GM12878 (cell line): ENCODE results near the gene THBS3. TPM values are rescaled to one million over a fixed set of nuclear protein-coding genes. Genes with fewer than 3 reads are reported as not detected.

Experiments used
- CTCF ChIP-seq, 3 experiments: IDR thresholded peaks in 2 of 3; conservative IDR thresholded peaks in 1 of 3; 2 replicates each; pipeline ENCODE4 v1.5.1; 2011; ENCODE audit warnings: low read depth in 3 of 3, low read length in 3 of 3, mild to moderate bottlenecking in 3 of 3, control low read depth in 2 of 3, moderate library complexity in 2 of 3, inconsistent platforms in 1 of 3, mixed read lengths in 1 of 3; ENCODE audit not compliant: control insufficient read depth in 2 of 3, insufficient read depth in 1 of 3; ENCODE audit errors: extremely low read depth in 1 of 3
- FOXM1 ChIP-seq: IDR thresholded peaks from 2 replicates; pipeline ENCODE4 v1.6.1; 2012; ENCODE audit warnings: low read depth, mild to moderate bottlenecking, inconsistent platforms, low read length, moderate library complexity
- HSF1 ChIP-seq: fragments of 150-350 bp; IDR thresholded peaks from 2 replicates; pipeline ENCODE4 v1.6.1; 2014; ENCODE audit warnings: mild to moderate bottlenecking, low read depth, low read length
- IRF4 ChIP-seq: IDR thresholded peaks from 2 replicates; pipeline ENCODE4 v1.6.1; 2011; ENCODE audit warnings: low read depth, low read length
- KDM1A ChIP-seq: fragments of 200-600 bp; sonication (generic); IDR thresholded peaks from 2 replicates; pipeline ENCODE4 v1.6.1; 2016; ENCODE audit warnings: borderline replicate concordance
- KLF5 ChIP-seq: fragments of 450-650 bp; IDR thresholded peaks from 2 replicates; pipeline ENCODE4 v1.6.1; 2014; ENCODE audit warnings: mild to moderate bottlenecking; ENCODE audit not compliant: partially characterized antibody
- LARP7 ChIP-seq: fragments of 450-650 bp; IDR thresholded peaks from 2 replicates; pipeline ENCODE4 v1.6.1; 2017; ENCODE audit warnings: mild to moderate bottlenecking
- POLR2AphosphoS2 ChIP-seq: IDR thresholded peaks from 2 replicates; pipeline ENCODE4 v1.6.1; 2011; ENCODE audit warnings: low read depth, mild to moderate bottlenecking, low read length, improper control_type of control experiment, moderate library complexity
- RAD21 ChIP-seq: IDR thresholded peaks from 2 replicates; pipeline ENCODE4 v1.6.1; 2011; ENCODE audit warnings: mild to moderate bottlenecking, low read depth, low read length, moderate library complexity; ENCODE audit not compliant: insufficient read depth
- RB1 ChIP-seq: fragments of 450-650 bp; formaldehyde crosslinking; IDR thresholded peaks from 2 replicates; pipeline ENCODE4 v1.6.1; 2017; ENCODE audit warnings: mild to moderate bottlenecking, borderline replicate concordance
- SMAD5 ChIP-seq: IDR thresholded peaks from 2 replicates; pipeline ENCODE4 v1.6.1; 2016; ENCODE audit warnings: antibody characterized with exemption, low read depth
- SMARCA5 ChIP-seq: fragments of 450-650 bp; IDR thresholded peaks from 2 replicates; pipeline ENCODE4 v1.6.1; 2017; ENCODE audit warnings: mild to moderate bottlenecking
- TCF12 ChIP-seq: IDR thresholded peaks from 2 replicates; pipeline ENCODE4 v1.6.1; 2011; ENCODE audit warnings: low read depth, mild to moderate bottlenecking, low read length
- TCF3 ChIP-seq: IDR thresholded peaks from 2 replicates; pipeline ENCODE4 v1.6.1; 2012; ENCODE audit warnings: low read depth, mild to moderate bottlenecking, low read length, borderline replicate concordance; ENCODE audit not compliant: insufficient read depth
- YY1 ChIP-seq: IDR thresholded peaks from 2 replicates; pipeline ENCODE4 v1.6.1; 2011; ENCODE audit warnings: low read depth, mild to moderate bottlenecking, low read length
- ZBTB33 ChIP-seq: fragments of 450-650 bp; IDR thresholded peaks from 2 replicates; pipeline ENCODE4 v1.6.1; 2017; ENCODE audit warnings: mild to moderate bottlenecking
- ZNF207 ChIP-seq: fragments of 450-650 bp; IDR thresholded peaks from 2 replicates; pipeline ENCODE4 v1.6.1; 2014; ENCODE audit warnings: antibody characterized with exemption, mild to moderate bottlenecking, borderline replicate concordance
- polyA plus RNA-seq, 11 experiments: library from polyadenylated mRNA; depleted of rRNA in 4 of 11; unstranded in 6 of 11; stranded (reverse) in 5 of 11; fragments of >200 nt; fragmentation: Nextera tagmentation in 4 of 11; fragmentation: Illumina TruSeq in 1 of 11; extraction: Ambion mirVana in 4 of 11; extraction: Trizol in 1 of 11; gene quantifications; 1 replicate in 1 of 11; 2 replicates in 10 of 11; pipeline versions ENCODE4 v1.2.1 to v1.2.3, GENCODE V29; 2011 to 2016; ENCODE audit warnings: inconsistent platforms in 2 of 11, missing spikeins in 2 of 11, low read depth in 1 of 11
- total RNA-seq, 4 experiments: library from RNA; depleted of rRNA in 3 of 4; stranded (reverse); fragments of >200 nt in 3 of 4; fragmentation: Illumina TruSeq in 1 of 4; extraction: Trizol in 1 of 4; gene quantifications; 2 replicates each; pipeline versions ENCODE4 v1.2.1 to v1.2.3, GENCODE V29; 2013 to 2021

The THBS3 gene
- total and polyA plus RNA-seq, 10 of the 15 experiments (the other 5 are each of a cell fraction or from before 2014, with no cell fraction given), result 0.66 to 3.6 (median 2.0) TPM

- TF ChIP-seq KLF5 (no peak), SMAD5 (no peak), ZBTB33 (no peak), YY1 (peak; percentile 65; the same call in 1 of the 2 replicates), FOXM1 (no peak), HSF1 (no peak), TCF12 (no peak), TCF3 (no peak), RB1 (peak; percentile 67; the same call in 1 of the 2 replicates), POLR2AphosphoS2 (no peak), SMARCA5 (peak; percentile 72; the same call in 1 of the 2 replicates), IRF4 (0 out of 2 replicates have a peak, but pooled peaks have one; percentile 29), LARP7 (peak; percentile 39; the same call in 1 of the 2 replicates), ZNF207 (peak; percentile 62; the same call in 1 of the 2 replicates), KDM1A (no peak), CTCF (IDR thresholded peaks at IDR 0.05 in 2 of 3, conservative IDR thresholded peaks at IDR 0.05 in 1 of 3; ENCODE audit: control insufficient read depth in 2 of 3, extremely low read depth in 1 of 3, insufficient read depth in 1 of 3, low read depth in 3 of 3, low read length in 3 of 3) (peak; percentile 88 to 98 (median 94)), RAD21 (peak; percentile 96)
These were observed 40.3 kb downstream of the THBS3 start (continued) for GRCh38 chr1:155167166-155168104.
